A673 (cell line): Measurements from ENCODE around the gene EPHB3. TPM values are rescaled to one million over a fixed set of nuclear protein-coding genes. Genes with fewer than 3 reads are reported as not detected.

ENCODE experiments used
- BruUV-seq: library from RNA; stranded (reverse); fragments of 400-500 nt; replicated peaks from 2 replicates; lab custom pipeline; 2021; lab: Mats Ljungman, UMichigan
- CTCF ChIA-PET: fragments of 300-600 bp; sonication (Branson Sonifier 250); formaldehyde crosslinking; loops from one replicate; lab custom pipeline; 2022; ENCODE audit warnings: antibody characterized with exemption; lab: Charles Lee
- POLR2A ChIA-PET: fragments of 300-600 bp; sonication (Branson Sonifier 250); formaldehyde crosslinking; loops from one replicate; lab custom pipeline; 2022; ENCODE audit warnings: antibody characterized with exemption; ENCODE audit not compliant: low non-redundant PET; lab: Charles Lee
- DNase-seq: peaks from one replicate; pipeline ENCODE4 v3.0.0-alpha.2; 2015; ENCODE audit warnings: low spot score
- H3K27ac ChIP-seq: fragments of 200-600 bp; sonication (generic); 2 replicates; pipeline ENCODE4 v1.5.1; 2016; ENCODE audit warnings: mixed run types, low read depth, mild to moderate bottlenecking, mixed read lengths, antibody characterized with exemption, low read length; ENCODE audit not compliant: poor library complexity, severe bottlenecking
- H3K27me3 ChIP-seq: fragments of 200-600 bp; sonication (generic); replicated peaks from 2 replicates; pipeline ENCODE4 v1.6.1; 2017; ENCODE audit warnings: mixed run types, low read depth, mild to moderate bottlenecking, mixed read lengths, antibody characterized with exemption, low read length; ENCODE audit not compliant: insufficient read depth, poor library complexity
- H3K36me3 ChIP-seq: fragments of 200-600 bp; sonication (generic); 2 replicates; pipeline ENCODE4 v1.6.1; 2016; ENCODE audit warnings: mixed run types, mild to moderate bottlenecking, mixed read lengths, antibody characterized with exemption, low read length; ENCODE audit not compliant: insufficient read depth, poor library complexity, severe bottlenecking
- H3K4me1 ChIP-seq: fragments of 200-600 bp; sonication (generic); 2 replicates; pipeline ENCODE4 v1.6.1; 2017; ENCODE audit warnings: mixed run types, mild to moderate bottlenecking, mixed read lengths, antibody characterized with exemption, low read length; ENCODE audit not compliant: insufficient read depth, poor library complexity, severe bottlenecking
- H3K4me3 ChIP-seq: fragments of 200-600 bp; sonication (generic); 2 replicates; pipeline ENCODE4 v1.5.1; 2016; ENCODE audit warnings: low read depth, mixed run types, mild to moderate bottlenecking, mixed read lengths, low read length; ENCODE audit not compliant: poor library complexity, severe bottlenecking
- H3K9me3 ChIP-seq: fragments of 200-600 bp; sonication (generic); 2 replicates; pipeline ENCODE4 v1.6.1; 2016; ENCODE audit warnings: mixed run types, low read depth, mild to moderate bottlenecking, mixed read lengths, antibody characterized with exemption, low read length; ENCODE audit not compliant: poor library complexity, severe bottlenecking
- EZH2 ChIP-seq: fragments of 200-600 bp; sonication (generic); IDR thresholded peaks from 2 replicates; pipeline ENCODE4 v1.6.1; 2017; ENCODE audit warnings: borderline replicate concordance, low read depth, mild to moderate bottlenecking, mixed read lengths, antibody characterized with exemption, low read length; ENCODE audit not compliant: poor library complexity, severe bottlenecking
- intact Hi-C: fragments of 100-400 bp; cut with micrococcal nuclease; formaldehyde crosslinking; loops from one replicate; pipeline ENCODE4 v1.10.0; 2022; ENCODE audit not compliant: unreplicated experiment
- total RNA-seq: library from RNA; stranded (reverse); gene quantifications from 2 replicates; pipeline ENCODE4 v1.2.3, GENCODE V29; 2021
- TF ChIP-seq, protein P1 (sequence below): fragments of 300-800, 200-600 bp; sonication (generic); conservative IDR thresholded peaks from 2 replicates; pipeline ENCODE4 v1.5.1; 2017; ENCODE audit warnings: low read depth, mild to moderate bottlenecking, antibody characterized with exemption, low read length, moderate library complexity, mixed read lengths

Gene EPHB3
- total RNA-seq, 1 experiment from 2014 or later: 15.6 TPM

DNA sequence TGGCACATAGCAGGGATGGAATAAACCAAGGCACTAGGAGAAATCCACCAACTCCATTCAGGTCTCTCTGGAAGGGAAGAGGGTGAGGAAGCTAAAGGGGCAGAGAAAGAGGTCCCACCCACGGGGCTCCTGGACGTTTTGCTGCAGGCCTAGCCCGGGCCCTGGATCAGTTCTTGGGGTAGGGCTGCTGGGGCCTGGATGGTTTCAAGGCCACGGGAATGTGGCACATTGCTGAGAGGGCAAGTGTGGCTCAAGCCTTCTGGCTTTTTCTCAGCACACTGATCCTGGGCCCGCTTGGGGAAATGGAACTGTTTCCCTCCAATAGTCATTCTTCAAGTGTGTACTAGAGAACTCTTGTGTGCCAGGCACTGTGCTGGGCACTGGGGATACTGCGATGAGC lies 24.0 kb downstream of the EPHB3 start:
- TF ChIP-seq, protein P1, sequence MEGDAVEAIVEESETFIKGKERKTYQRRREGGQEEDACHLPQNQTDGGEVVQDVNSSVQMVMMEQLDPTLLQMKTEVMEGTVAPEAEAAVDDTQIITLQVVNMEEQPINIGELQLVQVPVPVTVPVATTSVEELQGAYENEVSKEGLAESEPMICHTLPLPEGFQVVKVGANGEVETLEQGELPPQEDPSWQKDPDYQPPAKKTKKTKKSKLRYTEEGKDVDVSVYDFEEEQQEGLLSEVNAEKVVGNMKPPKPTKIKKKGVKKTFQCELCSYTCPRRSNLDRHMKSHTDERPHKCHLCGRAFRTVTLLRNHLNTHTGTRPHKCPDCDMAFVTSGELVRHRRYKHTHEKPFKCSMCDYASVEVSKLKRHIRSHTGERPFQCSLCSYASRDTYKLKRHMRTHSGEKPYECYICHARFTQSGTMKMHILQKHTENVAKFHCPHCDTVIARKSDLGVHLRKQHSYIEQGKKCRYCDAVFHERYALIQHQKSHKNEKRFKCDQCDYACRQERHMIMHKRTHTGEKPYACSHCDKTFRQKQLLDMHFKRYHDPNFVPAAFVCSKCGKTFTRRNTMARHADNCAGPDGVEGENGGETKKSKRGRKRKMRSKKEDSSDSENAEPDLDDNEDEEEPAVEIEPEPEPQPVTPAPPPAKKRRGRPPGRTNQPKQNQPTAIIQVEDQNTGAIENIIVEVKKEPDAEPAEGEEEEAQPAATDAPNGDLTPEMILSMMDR: no peak
- TF ChIP-seq EZH2: no peak
- H3K4me3 ChIP-seq: no peak overlapping the region
- H3K27ac ChIP-seq: no peak overlapping the region
- peaks cover 6% of the 10 kb centered on the region for H3K36me3 ChIP-seq
- ChIA-PET CTCF (no interaction called here), POLR2A (no interaction called here)
- DNase-seq: no peak
- H3K4me1 ChIP-seq: no peaks in the 10 kb centered on the region
- no TSS peak for BruUV-seq
- no peaks in the 10 kb centered on the region for H3K27me3 ChIP-seq
- intact Hi-C loops: no loop called here
- H3K9me3 ChIP-seq: no peaks in the 10 kb centered on the region

DNA sequence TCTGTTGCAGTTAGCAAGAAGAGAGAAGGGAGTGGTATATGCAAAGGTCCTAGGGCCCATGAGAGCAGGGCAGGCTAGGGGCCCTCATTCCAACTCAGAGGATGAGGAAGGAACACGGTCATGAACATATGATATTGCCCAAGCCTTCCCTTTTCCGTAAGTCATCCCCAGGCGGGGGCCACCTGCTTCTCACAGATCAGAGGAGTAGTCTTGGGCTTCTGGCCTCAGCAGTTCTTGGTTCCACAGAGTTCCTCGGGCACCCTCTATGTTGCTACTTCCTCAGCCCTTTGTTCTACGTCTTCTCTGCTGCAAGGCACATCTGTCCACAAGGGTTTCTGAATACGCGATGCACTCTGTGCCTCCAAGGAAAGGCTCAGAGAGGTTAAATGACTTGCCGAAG lies 25.3 kb downstream of the EPHB3 start:
- POLR2A ChIA-PET: no interaction called here
- DNase-seq: no peak
- Histone ChIP-seq H3K27me3 (no peaks in the 10 kb centered on the region), H3K36me3 (no peaks in the 10 kb centered on the region), H3K4me3 (no peak overlapping the region), H3K4me1 (peaks cover 9% of the 10 kb centered on the region), H3K9me3 (no peaks in the 10 kb centered on the region), H3K27ac (no peak overlapping the region)
- intact Hi-C loops: no loop called here
- CTCF ChIA-PET: no interaction called here
- no TSS peak for BruUV-seq
- no peak for TF ChIP-seq EZH2
- TF ChIP-seq, protein P1: no peak

DNA sequence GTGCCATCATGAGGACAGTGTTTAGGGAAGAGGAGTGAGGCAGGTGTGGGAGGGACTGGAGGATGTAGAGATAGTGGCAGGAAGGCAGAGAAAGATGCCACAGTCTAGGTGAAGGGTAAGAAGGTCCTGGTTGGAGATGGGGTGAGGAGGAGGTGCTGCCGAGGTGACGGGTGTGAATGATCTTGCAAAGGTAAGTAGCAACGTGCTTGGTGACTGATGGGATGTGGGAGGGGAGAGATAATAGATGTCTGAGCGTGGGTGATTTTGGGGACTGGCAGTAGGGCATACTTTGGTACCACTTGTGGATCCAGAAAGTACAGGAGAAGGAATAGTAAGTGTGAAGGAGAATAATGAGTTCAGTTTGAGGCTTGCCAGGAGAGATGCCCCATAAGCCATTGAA lies 27.2 kb downstream of the EPHB3 start:
- H3K4me3 ChIP-seq: no peak overlapping the region
- H3K9me3 ChIP-seq: no peaks in the 10 kb centered on the region
- CTCF ChIA-PET: no interaction called here
- DNase-seq: no peak
- H3K27ac ChIP-seq: no peak overlapping the region
- POLR2A ChIA-PET: no interaction called here
- no peaks in the 10 kb centered on the region for H3K36me3 ChIP-seq
- no TSS peak for BruUV-seq
- TF ChIP-seq, protein P1: no peak
- no peak for TF ChIP-seq EZH2
- intact Hi-C loops: no loop called here
- no peaks in the 10 kb centered on the region for H3K27me3 ChIP-seq
- peaks cover 12% of the 10 kb centered on the region for H3K4me1 ChIP-seq
